Brain microvascular endothelial cell (primary cell): ENCODE measurements around the gene STK39.
A peak's percentile ranks its signal among the peaks of the same experiment; 100 is the strongest.

Source experiments
- DNase-seq: peaks from one replicate; pipeline ENCODE4 v3.0.0-alpha.2; 2020
- H3K27ac ChIP-seq: fragments of 250-450 bp; sonication (Bioruptor Pico); 2 replicates; pipeline ENCODE4 v1.5.1; 2020; ENCODE audit warnings: mild to moderate bottlenecking, moderate library complexity
- H3K27me3 ChIP-seq: fragments of 250-450 bp; sonication (Bioruptor Pico); replicated peaks from 2 replicates; pipeline ENCODE4 v1.5.1; 2020; ENCODE audit warnings: mild to moderate bottlenecking
- H3K36me3 ChIP-seq: fragments of 250-450 bp; sonication (Bioruptor Pico); replicated peaks from 2 replicates; pipeline ENCODE4 v1.5.1; 2020; ENCODE audit warnings: mild to moderate bottlenecking
- H3K4me3 ChIP-seq: 2 replicates; pipeline ENCODE4 v1.5.1; 2011; ENCODE audit warnings: low read depth, mild to moderate bottlenecking, control low read depth, low read length, moderate library complexity
- in situ Hi-C: cut with HindIII; loops from 2 replicates; pipeline ENCODE4 v1.10.0; 2017; ENCODE audit warnings: low sequenced_read_pairs, low pct_ligation_motif_present
- TF ChIP-seq, protein P1 (sequence below): IDR thresholded peaks from 2 replicates; pipeline ENCODE4 v1.5.1; 2011; ENCODE audit warnings: low read depth, mild to moderate bottlenecking, moderate library complexity, low read length, control low read depth, inconsistent platforms; ENCODE audit errors: missing control alignments

The STK39 gene

GRCh38 chr2:168198476-168199207, 48.8 kb downstream of the STK39 start:
- H3K36me3 ChIP-seq, result no peaks in the 10 kb centered on the region
- H3K4me3 ChIP-seq, result no peak overlapping the region
- no peak overlapping the region for H3K27ac ChIP-seq
- in situ Hi-C loops, result no loop called here
- TF ChIP-seq, protein P1, sequence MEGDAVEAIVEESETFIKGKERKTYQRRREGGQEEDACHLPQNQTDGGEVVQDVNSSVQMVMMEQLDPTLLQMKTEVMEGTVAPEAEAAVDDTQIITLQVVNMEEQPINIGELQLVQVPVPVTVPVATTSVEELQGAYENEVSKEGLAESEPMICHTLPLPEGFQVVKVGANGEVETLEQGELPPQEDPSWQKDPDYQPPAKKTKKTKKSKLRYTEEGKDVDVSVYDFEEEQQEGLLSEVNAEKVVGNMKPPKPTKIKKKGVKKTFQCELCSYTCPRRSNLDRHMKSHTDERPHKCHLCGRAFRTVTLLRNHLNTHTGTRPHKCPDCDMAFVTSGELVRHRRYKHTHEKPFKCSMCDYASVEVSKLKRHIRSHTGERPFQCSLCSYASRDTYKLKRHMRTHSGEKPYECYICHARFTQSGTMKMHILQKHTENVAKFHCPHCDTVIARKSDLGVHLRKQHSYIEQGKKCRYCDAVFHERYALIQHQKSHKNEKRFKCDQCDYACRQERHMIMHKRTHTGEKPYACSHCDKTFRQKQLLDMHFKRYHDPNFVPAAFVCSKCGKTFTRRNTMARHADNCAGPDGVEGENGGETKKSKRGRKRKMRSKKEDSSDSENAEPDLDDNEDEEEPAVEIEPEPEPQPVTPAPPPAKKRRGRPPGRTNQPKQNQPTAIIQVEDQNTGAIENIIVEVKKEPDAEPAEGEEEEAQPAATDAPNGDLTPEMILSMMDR, result no peak
- DNase-seq, result peak; percentile 45
- no peaks in the 10 kb centered on the region for H3K27me3 ChIP-seq

DNA sequence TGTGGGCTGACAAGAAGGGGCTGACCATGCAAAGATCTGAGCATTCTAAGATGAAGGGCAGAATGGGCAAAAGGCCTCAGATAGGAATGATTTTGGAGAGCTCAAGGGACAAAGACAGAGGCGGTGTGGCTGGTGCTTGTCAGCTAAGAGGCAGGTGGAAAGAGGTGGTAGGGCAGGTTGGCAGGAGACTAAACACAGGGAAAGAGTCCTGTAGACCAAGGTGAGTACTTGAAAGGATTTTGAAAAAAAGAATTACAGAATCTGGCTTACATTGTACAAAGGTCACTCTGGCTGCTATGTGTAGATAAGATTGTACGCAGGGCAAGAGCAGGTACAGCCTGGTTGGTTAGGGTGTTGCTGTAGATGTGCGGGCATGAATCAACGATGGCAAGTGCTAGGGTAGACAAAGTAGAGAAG, 50.6 kb downstream of the STK39 start:
- Histone ChIP-seq H3K36me3 (no peaks in the 10 kb centered on the region), H3K27ac (no peak overlapping the region), H3K27me3 (no peaks in the 10 kb centered on the region), H3K4me3 (no peak overlapping the region)
- DNase-seq, result no peak
- in situ Hi-C loops, result no loop called here
- TF ChIP-seq, protein P1, result no peak

- DNase-seq, result no peak
- TF ChIP-seq, protein P1, result no peak
- Histone ChIP-seq H3K27ac (no peak overlapping the region), H3K4me3 (no peak overlapping the region), H3K27me3 (no peaks in the 10 kb centered on the region), H3K36me3 (no peaks in the 10 kb centered on the region)
- in situ Hi-C loops, result no loop called here
These were observed 52.4 kb downstream of the STK39 start for GRCh38 chr2:168194784-168195522.

GRCh38 chr2:168192839-168193616, 54.4 kb downstream of the STK39 start:
- DNase-seq, result no peak
- Histone ChIP-seq H3K4me3 (no peak overlapping the region), H3K27me3 (no peaks in the 10 kb centered on the region), H3K36me3 (no peaks in the 10 kb centered on the region), H3K27ac (no peak overlapping the region)
- in situ Hi-C loops, result no loop called here
- TF ChIP-seq, protein P1, result peak; percentile 4

DNA sequence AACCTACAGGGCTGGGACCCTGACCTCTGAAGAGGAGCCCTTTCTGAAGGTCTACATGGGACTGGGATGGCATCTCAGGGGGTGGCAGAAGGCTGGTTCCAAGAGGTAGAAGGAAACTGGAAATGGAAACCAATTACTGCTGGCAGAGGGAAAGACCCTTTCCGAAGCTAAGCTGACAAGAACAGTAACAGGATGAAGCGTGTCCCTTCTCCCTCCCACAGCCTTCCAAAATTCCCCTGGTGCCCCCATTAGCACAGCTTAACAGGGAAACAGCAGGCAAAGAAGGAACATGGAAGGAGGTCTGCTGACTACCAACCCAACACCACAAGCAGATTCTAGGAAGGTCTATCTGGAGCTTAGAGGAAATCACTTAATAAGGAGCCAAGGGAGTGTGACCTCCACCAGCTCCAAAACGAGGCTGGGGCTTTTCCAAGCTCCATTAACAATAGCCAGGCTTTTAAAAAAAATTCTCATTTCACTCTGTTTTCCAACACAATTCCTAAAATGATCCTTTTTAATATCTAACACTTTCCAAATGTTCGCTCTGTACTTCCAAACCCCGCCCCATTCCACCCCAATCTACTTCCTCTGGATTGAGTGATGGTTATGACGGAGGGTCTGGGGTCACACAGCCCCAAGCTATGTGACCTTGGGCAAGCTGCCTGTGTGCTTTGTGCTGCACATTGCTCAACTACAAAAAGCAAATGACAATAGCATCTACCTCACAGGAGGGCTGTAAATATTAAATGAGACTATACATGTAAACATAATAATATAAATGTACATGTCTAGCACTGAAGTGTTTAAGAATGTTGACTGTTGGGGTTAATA, 55.2 kb downstream of the STK39 start:
- H3K27me3 ChIP-seq, result no peaks in the 10 kb centered on the region
- no peak for DNase-seq
- H3K27ac ChIP-seq, result no peak overlapping the region
- in situ Hi-C loops, result no loop called here
- TF ChIP-seq, protein P1, result no peak
- H3K4me3 ChIP-seq, result no peak overlapping the region
- no peaks in the 10 kb centered on the region for H3K36me3 ChIP-seq
